ENCODE measurements around the gene DES. TPM values are rescaled to one million over a fixed set of nuclear protein-coding genes. Genes with fewer than 3 reads are reported as not detected.
"Not testable (repeated sequence)": the region's sequence is repeated elsewhere in the genome, so short reads cannot be mapped to it uniquely, and the experiment has no call there.

DES gene
- total and polyA plus RNA-seq, 2 of the 13 experiments (the other 11 are each of a cell fraction or from before 2014, with no cell fraction given) = not detected

GRCh38 chr2:219392754-219393153 is 25.4 kb upstream of the DES start:
- TF ChIP-seq KMT2A (CRISPR knock-in tag; IDR thresholded peaks at IDR 0.05) = no peak
- no peaks in the 10 kb centered on the region for H4K20me1 ChIP-seq (ENCODE audit: insufficient read depth, low read length)
- no peak for DNase-seq (ENCODE audit: low spot score)
- H3K4me1 ChIP-seq (ENCODE audit: insufficient read depth, low read length) = peaks cover 11% of the 10 kb centered on the region
- CTCF ChIA-PET (ENCODE audit: low intra/inter-chr PET ratio, low total read pairs) = no interaction called here
- BruUV-seq (replicated peaks) = no TSS peak
- ATAC-seq = no peak
- 52% methylated on average over 9 of the region's 9 CpGs for WGBS (ENCODE audit: low lambda C conversion rate)
- H3K79me2 ChIP-seq (ENCODE audit: insufficient read depth, low read length) = no peaks in the 10 kb centered on the region
- intact Hi-C loops (cut with micrococcal nuclease; ENCODE audit: unreplicated experiment) (no loop called here), in situ Hi-C loops (cut with HindIII; ENCODE audit: extremely low pct_ligation_motif_present, low pct_unique_long_range_greater_than_20kb) (no loop called here)
- H3K27ac ChIP-seq (ENCODE audit: extremely low read length, insufficient read depth, low read length) = no peak overlapping the region
- no peaks in the 10 kb centered on the region; a peak in 1 of 5 replicates for H3K27me3 ChIP-seq (ENCODE audit: control insufficient read depth in 1 of 2, insufficient read depth in 2 of 2, low read length in 2 of 2)
- H3K36me3 ChIP-seq (replicated peaks in 1 of 2; ENCODE audit: control insufficient read depth in 1 of 2, insufficient read depth in 2 of 2, low read length in 2 of 2) = no peaks in the 10 kb centered on the region
- no peak for FAIRE-seq
- H3K9me3 ChIP-seq (ENCODE audit: low read length) = no peaks in the 10 kb centered on the region
- POLR2A ChIA-PET = no interaction called here
- no peak overlapping the region for H3K9ac ChIP-seq (ENCODE audit: insufficient read depth, low read depth, low read length)
- no peak overlapping the region for H2AFZ ChIP-seq (ENCODE audit: low read length)
- H3K4me3 ChIP-seq (replicated peaks in 1 of 3; ENCODE audit: insufficient read depth in 1 of 3, low read depth in 2 of 3, low read length in 3 of 3) = no peak overlapping the region
- H3K4me2 ChIP-seq (ENCODE audit: low read depth, low read length) = no peak overlapping the region

DNA sequence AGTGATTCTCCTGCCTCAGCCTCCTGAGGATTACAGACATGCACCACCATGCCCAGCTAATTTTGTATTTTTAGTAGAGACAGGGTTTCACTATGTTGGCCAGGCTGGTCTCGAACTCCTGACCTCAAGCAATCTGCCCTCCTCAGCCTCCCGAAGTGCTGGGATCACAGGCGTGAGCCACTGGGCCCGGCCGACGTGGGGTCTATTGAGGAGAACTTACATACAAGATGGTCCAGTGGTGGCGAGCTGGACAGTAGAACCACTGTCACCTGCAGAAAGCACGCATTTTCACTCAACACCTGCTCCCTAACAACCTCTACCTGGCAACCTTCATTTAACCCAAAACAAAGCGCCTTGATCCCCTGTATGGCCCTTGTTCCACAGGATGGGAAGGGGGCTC is 23.1 kb upstream of the DES start:
- POLR2A ChIA-PET; DNase-seq (ENCODE audit: low spot score): not testable (repeated sequence)

DNA sequence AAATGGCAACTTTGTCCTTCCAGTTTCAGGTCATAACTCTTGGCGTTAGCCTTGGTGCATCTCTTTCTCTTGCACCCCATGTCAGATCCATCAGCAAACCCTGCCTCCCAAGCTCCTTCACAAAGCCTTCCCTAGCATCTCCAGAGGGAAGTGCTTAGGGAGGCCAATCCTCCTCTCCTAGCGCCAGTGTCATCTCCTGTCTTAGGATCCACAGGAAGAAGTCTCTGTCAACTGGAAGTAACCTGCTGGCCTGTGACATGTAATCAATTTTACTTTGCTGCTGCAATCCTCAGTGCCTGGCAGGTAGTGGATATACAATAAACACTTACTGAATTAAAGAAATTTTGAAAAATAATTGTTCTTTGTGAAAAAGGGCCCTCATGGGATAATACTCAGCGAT is 22.6 kb upstream of the DES start:
- intact Hi-C loops (cut with micrococcal nuclease; ENCODE audit: unreplicated experiment) = no loop called here
- Histone ChIP-seq H3K79me2 (ENCODE audit: insufficient read depth, low read length) (no peaks in the 10 kb centered on the region), H4K20me1 (ENCODE audit: insufficient read depth, low read length) (no peaks in the 10 kb centered on the region), H3K9me3 (ENCODE audit: low read length) (no peaks in the 10 kb centered on the region), H3K4me3 (replicated peaks in 1 of 3; ENCODE audit: insufficient read depth in 1 of 3, low read depth in 2 of 3, low read length in 3 of 3) (no peak overlapping the region), H3K4me1 (ENCODE audit: insufficient read depth, low read length) (peaks cover 24% of the 10 kb centered on the region), H3K27ac (ENCODE audit: extremely low read length, insufficient read depth, low read length) (no peak overlapping the region), H3K4me2 (ENCODE audit: low read depth, low read length) (no peak overlapping the region), H2AFZ (ENCODE audit: low read length) (no peak overlapping the region), H3K9ac (ENCODE audit: insufficient read depth, low read depth, low read length) (no peak overlapping the region), H3K27me3 (ENCODE audit: control insufficient read depth in 1 of 2, insufficient read depth in 2 of 2, low read length in 2 of 2) (peaks cover 0 to 11% of the 10 kb centered on the region in 2 experiments; a peak in 2 of 5 replicates), H3K36me3 (replicated peaks in 1 of 2; ENCODE audit: control insufficient read depth in 1 of 2, insufficient read depth in 2 of 2, low read length in 2 of 2) (no peaks in the 10 kb centered on the region)
- POLR2A ChIA-PET = no interaction called here
- WGBS (ENCODE audit: low lambda C conversion rate) = 82% methylated on average over 3 of the region's 3 CpGs
- in situ Hi-C loops (cut with HindIII; ENCODE audit: extremely low pct_ligation_motif_present, low pct_unique_long_range_greater_than_20kb) = no loop called here
- DNase-seq (ENCODE audit: low spot score) (no peak), FAIRE-seq (no peak), ATAC-seq (no peak)
- CTCF ChIA-PET (ENCODE audit: low intra/inter-chr PET ratio, low total read pairs) = no interaction called here
- no TSS peak for BruUV-seq (replicated peaks)
- TF ChIP-seq GTF2F1 (IDR thresholded peaks at IDR 0.05; ENCODE audit: low read length) = no peak
- TF ChIP-seq ZNF296 (CRISPR knock-in tag; conservative IDR thresholded peaks at IDR 0.05) = no peak
- no peak for TF ChIP-seq SMC3 (IDR thresholded peaks at IDR 0.05; ENCODE audit: low read length)
- TF ChIP-seq BHLHE40 (IDR thresholded peaks at IDR 0.05; ENCODE audit: low read length) = no peak
- TF ChIP-seq ZNF800 (CRISPR knock-in tag; IDR thresholded peaks at IDR 0.05) = no peak
- TF ChIP-seq ZNF790 (CRISPR knock-in tag; IDR thresholded peaks at IDR 0.05; ENCODE audit: borderline replicate concordance) = no peak
- TF ChIP-seq KLF6 (CRISPR knock-in tag; IDR thresholded peaks at IDR 0.05) = no peak
- TF ChIP-seq ELF3 (CRISPR knock-in tag; IDR thresholded peaks at IDR 0.05) = no peak
- no peak for TF ChIP-seq ZNF44 (CRISPR knock-in tag; IDR thresholded peaks at IDR 0.05)
- TF ChIP-seq, protein P1, sequence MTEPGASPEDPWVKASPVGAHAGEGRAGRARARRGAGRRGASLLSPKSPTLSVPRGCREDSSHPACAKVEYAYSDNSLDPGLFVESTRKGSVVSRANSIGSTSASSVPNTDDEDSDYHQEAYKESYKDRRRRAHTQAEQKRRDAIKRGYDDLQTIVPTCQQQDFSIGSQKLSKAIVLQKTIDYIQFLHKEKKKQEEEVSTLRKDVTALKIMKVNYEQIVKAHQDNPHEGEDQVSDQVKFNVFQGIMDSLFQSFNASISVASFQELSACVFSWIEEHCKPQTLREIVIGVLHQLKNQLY (CRISPR knock-in tag; IDR thresholded peaks at IDR 0.05) = no peak
- no peak for TF ChIP-seq RCOR2 (CRISPR knock-in tag; IDR thresholded peaks at IDR 0.05)

More for the DNA sequence above, 23.1 kb upstream of the DES start:
- in situ Hi-C loops (cut with HindIII; ENCODE audit: extremely low pct_ligation_motif_present, low pct_unique_long_range_greater_than_20kb); H3K9me3 ChIP-seq (ENCODE audit: low read length); H3K27me3 ChIP-seq (ENCODE audit: control insufficient read depth in 1 of 2, insufficient read depth in 2 of 2, low read length in 2 of 2); CTCF ChIA-PET (ENCODE audit: low intra/inter-chr PET ratio, low total read pairs); H3K79me2 ChIP-seq (ENCODE audit: insufficient read depth, low read length); BruUV-seq (replicated peaks); H3K4me3 ChIP-seq (replicated peaks in 1 of 3; ENCODE audit: insufficient read depth in 1 of 3, low read depth in 2 of 3, low read length in 3 of 3); H4K20me1 ChIP-seq (ENCODE audit: insufficient read depth, low read length); intact Hi-C loops (cut with micrococcal nuclease; ENCODE audit: unreplicated experiment); H3K27ac ChIP-seq (ENCODE audit: extremely low read length, insufficient read depth, low read length); H2AFZ ChIP-seq (ENCODE audit: low read length); ATAC-seq; FAIRE-seq; H3K9ac ChIP-seq (ENCODE audit: insufficient read depth, low read depth, low read length); H3K36me3 ChIP-seq (replicated peaks in 1 of 2; ENCODE audit: control insufficient read depth in 1 of 2, insufficient read depth in 2 of 2, low read length in 2 of 2); H3K4me2 ChIP-seq (ENCODE audit: low read depth, low read length): not testable (repeated sequence)
- H3K4me1 ChIP-seq (ENCODE audit: insufficient read depth, low read length) = peaks cover 18% of the 10 kb centered on the region
- WGBS (ENCODE audit: low lambda C conversion rate) = 20% methylated on average over 4 of the region's 9 CpGs

Data from HepG2 (cell line).